Activated CD4-positive, alpha-beta memory T cell treated with anti-CD3 and anti-CD28 coated beads for 36 hours (primary cell): ENCODE results near the gene SYDE1. TPM values are rescaled to one million over a fixed set of nuclear protein-coding genes. Genes with fewer than 3 reads are reported as not detected.

Experiments
- CTCF ChIA-PET: fragments of 350-600 bp; sonication (Branson Sonifier 250); formaldehyde crosslinking; loops from one replicate; lab custom pipeline; 2021; ENCODE audit warnings: antibody characterized with exemption, inconsistent platforms; lab: Charles Lee
- POLR2A ChIA-PET: fragments of 350-600 bp; sonication (Branson Sonifier 250); formaldehyde crosslinking; loops from one replicate; lab custom pipeline; 2021; ENCODE audit warnings: antibody characterized with exemption; lab: Charles Lee
- DNase-seq: peaks from one replicate; pipeline ENCODE4 v3.0.0-alpha.2; 2020
- H3K27ac Mint-ChIP-seq: one replicate; pipeline ENCODE4 v1.8.0; 2021; ENCODE audit warnings: mixed read lengths
- H3K27me3 Mint-ChIP-seq: one replicate; pipeline ENCODE4 v1.8.0; 2021; ENCODE audit warnings: mixed read lengths
- H3K36me3 Mint-ChIP-seq: one replicate; pipeline ENCODE4 v1.8.0; 2021; ENCODE audit warnings: mixed read lengths
- H3K4me1 Mint-ChIP-seq: one replicate; pipeline ENCODE4 v1.8.0; 2021; ENCODE audit warnings: low read depth, mixed read lengths
- H3K4me3 Mint-ChIP-seq: one replicate; pipeline ENCODE4 v1.8.0; 2021; ENCODE audit warnings: mild to moderate bottlenecking, mixed read lengths
- H3K9me3 Mint-ChIP-seq: one replicate; pipeline ENCODE4 v1.8.0; 2021; ENCODE audit warnings: mixed read lengths
- intact Hi-C: fragments of 100-400 bp; cut with micrococcal nuclease; formaldehyde crosslinking; loops from one replicate; pipeline ENCODE4 v1.15.1; 2023
- total RNA-seq, 2 experiments: library from RNA; stranded (reverse); gene quantifications; one replicate each; pipeline ENCODE4 v1.2.3, GENCODE V29; 2021

Gene SYDE1
- total RNA-seq, 2 experiments from 2014 or later = 0.31 to 0.53 TPM

- Mint-ChIP-seq H3K4me3 (no peak overlapping the region), H3K27ac (no peak overlapping the region), H3K27me3 (peaks cover 4% of the 10 kb centered on the region), H3K4me1 (peaks cover 4% of the 10 kb centered on the region), H3K9me3 (peaks cover 13% of the 10 kb centered on the region), H3K36me3 (peaks cover 4% of the 10 kb centered on the region)
- intact Hi-C loops = no loop called here
- POLR2A ChIA-PET = no interaction called here
- CTCF ChIA-PET = interaction anchor here (0.9 to 1.1 kb wide), 2 partner anchors 18 to 35 kb away, joined by 4 read pairs; no protein-coding TSS in a partner anchor
- DNase-seq = no peak
These were observed 29.2 kb downstream of the SYDE1 start for GRCh38 chr19:15136234-15136954.

GRCh38 chr19:15137777-15138176 lies 30.6 kb downstream of the SYDE1 start:
- H3K4me1 Mint-ChIP-seq = peaks cover 4% of the 10 kb centered on the region
- POLR2A ChIA-PET = no interaction called here
- H3K27ac Mint-ChIP-seq = no peak overlapping the region
- DNase-seq = no peak
- peaks cover 13% of the 10 kb centered on the region for H3K9me3 Mint-ChIP-seq
- H3K36me3 Mint-ChIP-seq = peaks cover 4% of the 10 kb centered on the region
- H3K4me3 Mint-ChIP-seq = no peak overlapping the region
- intact Hi-C loops = no loop called here
- H3K27me3 Mint-ChIP-seq = peaks cover 4% of the 10 kb centered on the region
- CTCF ChIA-PET = no interaction called here

GRCh38 chr19:15138427-15138826 lies 31.2 kb downstream of the SYDE1 start:
- H3K9me3 Mint-ChIP-seq = peaks cover 13% of the 10 kb centered on the region
- intact Hi-C loops = no loop called here
- POLR2A ChIA-PET = no interaction called here
- H3K4me3 Mint-ChIP-seq = no peak overlapping the region
- CTCF ChIA-PET = no interaction called here
- no peak for DNase-seq
- peaks cover 4% of the 10 kb centered on the region for H3K27me3 Mint-ChIP-seq
- H3K27ac Mint-ChIP-seq = no peak overlapping the region
- peaks cover 4% of the 10 kb centered on the region for H3K4me1 Mint-ChIP-seq
- peaks cover 4% of the 10 kb centered on the region for H3K36me3 Mint-ChIP-seq

- H3K36me3 Mint-ChIP-seq = peaks cover 4% of the 10 kb centered on the region
- H3K27me3 Mint-ChIP-seq = peaks cover 4% of the 10 kb centered on the region
- ChIA-PET POLR2A (no interaction called here), CTCF (no interaction called here)
- H3K4me1 Mint-ChIP-seq = peaks cover 4% of the 10 kb centered on the region
- no peak for DNase-seq
- no peak overlapping the region for H3K27ac Mint-ChIP-seq
- intact Hi-C loops = no loop called here
- H3K4me3 Mint-ChIP-seq = no peak overlapping the region
- peaks cover 13% of the 10 kb centered on the region for H3K9me3 Mint-ChIP-seq
These were observed 33.9 kb downstream of the SYDE1 start for GRCh38 chr19:15141143-15141542.

GRCh38 chr19:15142313-15142712 lies 35.1 kb downstream of the SYDE1 start:
- peaks cover 4% of the 10 kb centered on the region for H3K36me3 Mint-ChIP-seq
- H3K9me3 Mint-ChIP-seq = peaks cover 13% of the 10 kb centered on the region
- no peak overlapping the region for H3K27ac Mint-ChIP-seq
- H3K4me3 Mint-ChIP-seq = no peak overlapping the region
- CTCF ChIA-PET = no interaction called here
- intact Hi-C loops = no loop called here
- POLR2A ChIA-PET = no interaction called here
- H3K4me1 Mint-ChIP-seq = no peaks in the 10 kb centered on the region
- peaks cover 4% of the 10 kb centered on the region for H3K27me3 Mint-ChIP-seq
- no peak for DNase-seq

GRCh38 chr19:15144046-15144646 lies 36.9 kb downstream of the SYDE1 start:
- no peak overlapping the region for H3K4me3 Mint-ChIP-seq
- CTCF ChIA-PET = no interaction called here
- no peak overlapping the region for H3K27ac Mint-ChIP-seq

GRCh38 chr19:15147090-15147489 lies 39.9 kb downstream of the SYDE1 start:
- H3K27ac Mint-ChIP-seq = no peak overlapping the region
- POLR2A ChIA-PET = no interaction called here

More at GRCh38 chr19:15144046-15144646, 36.9 kb downstream of the SYDE1 start:
- H3K9me3 Mint-ChIP-seq = peaks cover 5% of the 10 kb centered on the region
- intact Hi-C loops = no loop called here
- H3K4me1 Mint-ChIP-seq = peaks cover 2% of the 10 kb centered on the region
- no peak for DNase-seq
- POLR2A ChIA-PET = no interaction called here
- peaks cover 3% of the 10 kb centered on the region for H3K36me3 Mint-ChIP-seq
- H3K27me3 Mint-ChIP-seq = peaks cover 2% of the 10 kb centered on the region

GRCh38 chr19:15149737-15150136 lies 42.5 kb downstream of the SYDE1 start:
- peaks cover 4% of the 10 kb centered on the region for H3K4me1 Mint-ChIP-seq
- no peak overlapping the region for H3K4me3 Mint-ChIP-seq
- peaks cover 5% of the 10 kb centered on the region for H3K27me3 Mint-ChIP-seq
- intact Hi-C loops = loop anchor here (1.0 to 2.0 kb wide), 2 partner anchors 48 to 57 kb away; no protein-coding TSS in a partner anchor
- ChIA-PET POLR2A (no interaction called here), CTCF (interaction anchor here (1.1 to 7.6 kb wide), 5 partner anchors 19 to 58 kb away, joined by 4 to 92 read pairs (median 5); no protein-coding TSS in a partner anchor)
- H3K27ac Mint-ChIP-seq = no peak overlapping the region
- H3K9me3 Mint-ChIP-seq = peaks cover 5% of the 10 kb centered on the region
- H3K36me3 Mint-ChIP-seq = no peaks in the 10 kb centered on the region
- no peak for DNase-seq

More at GRCh38 chr19:15147090-15147489, 39.9 kb downstream of the SYDE1 start:
- Mint-ChIP-seq H3K27me3 (peaks cover 2% of the 10 kb centered on the region), H3K9me3 (no peaks in the 10 kb centered on the region), H3K4me3 (no peak overlapping the region), H3K4me1 (peaks cover 4% of the 10 kb centered on the region), H3K36me3 (no peaks in the 10 kb centered on the region)
- CTCF ChIA-PET = interaction anchor here (1.2 to 1.4 kb wide), 2 partner anchors 46 to 55 kb away, joined by 4 to 12 read pairs; no protein-coding TSS in a partner anchor
- no peak for DNase-seq
- intact Hi-C loops = no loop called here

- intact Hi-C loops = no loop called here
- no peak overlapping the region for H3K27ac Mint-ChIP-seq
- H3K36me3 Mint-ChIP-seq = no peaks in the 10 kb centered on the region
- H3K27me3 Mint-ChIP-seq = peaks cover 5% of the 10 kb centered on the region
- H3K4me3 Mint-ChIP-seq = no peak overlapping the region
- DNase-seq = peak; percentile 65
- H3K4me1 Mint-ChIP-seq = peaks cover 2% of the 10 kb centered on the region
- ChIA-PET CTCF (interaction anchor here (0.7 to 7.6 kb wide), 13 partner anchors 12 to 452 kb away, joined by 3 to 92 read pairs (median 4); partner anchors contain the start of gene AKAP8L), POLR2A (no interaction called here)
- peaks cover 5% of the 10 kb centered on the region for H3K9me3 Mint-ChIP-seq
These were observed 46.9 kb downstream of the SYDE1 start for GRCh38 chr19:15154002-15154612.

GRCh38 chr19:15155296-15155695 lies 48.1 kb downstream of the SYDE1 start:
- H3K27ac Mint-ChIP-seq = no peak overlapping the region
- no peaks in the 10 kb centered on the region for H3K36me3 Mint-ChIP-seq
- peaks cover 5% of the 10 kb centered on the region for H3K27me3 Mint-ChIP-seq
- H3K4me1 Mint-ChIP-seq = peaks cover 2% of the 10 kb centered on the region
- ChIA-PET CTCF (interaction anchor here (1.2 to 7.6 kb wide), 5 partner anchors 19 to 109 kb away, joined by 3 to 92 read pairs (median 4); no protein-coding TSS in a partner anchor), POLR2A (no interaction called here)
- no peak for DNase-seq
- intact Hi-C loops = no loop called here
- H3K9me3 Mint-ChIP-seq = peaks cover 5% of the 10 kb centered on the region
- H3K4me3 Mint-ChIP-seq = no peak overlapping the region

- CTCF ChIA-PET = interaction anchor here (3.8 kb wide), 1 partner anchor 55 kb away, joined by 17 read pairs; no protein-coding TSS in a partner anchor
- no peaks in the 10 kb centered on the region for H3K36me3 Mint-ChIP-seq
- H3K27ac Mint-ChIP-seq = no peak overlapping the region
- intact Hi-C loops = no loop called here
- peaks cover 3% of the 10 kb centered on the region for H3K27me3 Mint-ChIP-seq
- H3K9me3 Mint-ChIP-seq = peaks cover 5% of the 10 kb centered on the region
- DNase-seq = no peak
- H3K4me1 Mint-ChIP-seq = no peaks in the 10 kb centered on the region
- no peak overlapping the region for H3K4me3 Mint-ChIP-seq
- POLR2A ChIA-PET = no interaction called here
These were observed 49.2 kb downstream of the SYDE1 start for GRCh38 chr19:15156391-15156790.

- no peak overlapping the region for H3K27ac Mint-ChIP-seq
- H3K4me1 Mint-ChIP-seq = no peaks in the 10 kb centered on the region
- DNase-seq = no peak
- peaks cover 3% of the 10 kb centered on the region for H3K9me3 Mint-ChIP-seq
- CTCF ChIA-PET = interaction anchor here (0.6 to 3.8 kb wide), 4 partner anchors 58 to 373 kb away, joined by 3 to 17 read pairs (median 6); no protein-coding TSS in a partner anchor
- no peak overlapping the region for H3K4me3 Mint-ChIP-seq
- POLR2A ChIA-PET = no interaction called here
- H3K27me3 Mint-ChIP-seq = peaks cover 3% of the 10 kb centered on the region
- intact Hi-C loops = no loop called here
- no peaks in the 10 kb centered on the region for H3K36me3 Mint-ChIP-seq
These were observed 52.0 kb downstream of the SYDE1 start for GRCh38 chr19:15159251-15159650.
